HepG2 (cell line): ENCODE results near the gene TAF6. TPM values are rescaled to one million over a fixed set of nuclear protein-coding genes. Genes with fewer than 3 reads are reported as not detected.

Experiments
- ATF7 ChIP-seq, 2 experiments: fragments of 450-650 bp in 1 of 2; sonication (generic) in 1 of 2; formaldehyde crosslinking in 1 of 2; IDR thresholded peaks; 2 replicates each; pipeline versions ENCODE4 v1.4.0 to v1.6.1; 2016 to 2020; ENCODE audit warnings: antibody characterized with exemption in 1 of 2, mild to moderate bottlenecking in 1 of 2, missing genetic modification reagents in 1 of 2
- CBFB ChIP-seq: sonication (generic); formaldehyde crosslinking; IDR thresholded peaks from 2 replicates; pipeline ENCODE4 v1.4.0; 2020; ENCODE audit warnings: missing genetic modification reagents
- DNMT3B ChIP-seq: conservative IDR thresholded peaks from 2 replicates; pipeline ENCODE4 v1.6.1; 2016; ENCODE audit warnings: missing biosample characterization, control low read depth
- ELF3 ChIP-seq: IDR thresholded peaks from 2 replicates; pipeline ENCODE4 v1.6.1; 2016; ENCODE audit warnings: missing genetic modification reagents, missing compliant biosample characterization
- GATAD2A ChIP-seq: IDR thresholded peaks from 2 replicates; pipeline ENCODE4 v1.6.1; 2016
- GMEB2 ChIP-seq: IDR thresholded peaks from 2 replicates; pipeline ENCODE4 v1.6.1; 2016; ENCODE audit warnings: missing biosample characterization, missing genetic modification reagents, low read depth
- HHEX ChIP-seq: IDR thresholded peaks from 2 replicates; pipeline ENCODE4 v1.6.1; 2016; ENCODE audit warnings: control low read depth
- HNF1B ChIP-seq: sonication (generic); formaldehyde crosslinking; IDR thresholded peaks from 2 replicates; pipeline ENCODE4 v1.5.1; 2020; ENCODE audit warnings: mild to moderate bottlenecking, moderate library complexity, missing genetic modification reagents
- HNRNPK ChIP-seq: fragments of 200-400 bp; formaldehyde crosslinking; IDR thresholded peaks from 2 replicates; pipeline ENCODE4 v1.6.1; 2018; ENCODE audit warnings: low read length, low read depth, moderate library complexity, mild to moderate bottlenecking; ENCODE audit not compliant: poor library complexity, severe bottlenecking
- IRF2 ChIP-seq: IDR thresholded peaks from 2 replicates; pipeline ENCODE4 v1.6.1; 2018; ENCODE audit warnings: missing genetic modification reagents, missing compliant biosample characterization
- JUNB ChIP-seq: sonication (generic); formaldehyde crosslinking; IDR thresholded peaks from 2 replicates; pipeline ENCODE4 v1.8.0; 2022; ENCODE audit warnings: missing genetic modification reagents, mild to moderate bottlenecking, borderline replicate concordance
- KDM6A ChIP-seq: IDR thresholded peaks from 2 replicates; pipeline ENCODE4 v1.6.1; 2016; ENCODE audit warnings: low read depth
- MEF2D ChIP-seq: sonication (generic); formaldehyde crosslinking; IDR thresholded peaks from 2 replicates; pipeline ENCODE4 v1.5.1; 2020; ENCODE audit warnings: mild to moderate bottlenecking, missing genetic modification reagents
- MEIS2 ChIP-seq: sonication (generic); formaldehyde crosslinking; IDR thresholded peaks from 2 replicates; pipeline ENCODE4 v1.9.0; 2021; ENCODE audit warnings: mild to moderate bottlenecking, missing genetic modification reagents
- MYC ChIP-seq: sonication (generic); formaldehyde crosslinking; IDR thresholded peaks from 2 replicates; pipeline ENCODE4 v1.9.0; 2021; ENCODE audit warnings: missing genetic modification reagents, borderline replicate concordance
- NCOA2 ChIP-seq: sonication (generic); formaldehyde crosslinking; IDR thresholded peaks from 2 replicates; pipeline ENCODE4 v1.8.0; 2022; ENCODE audit warnings: inconsistent platforms
- NR2F6 ChIP-seq, 2 experiments: IDR thresholded peaks; 2 replicates each; pipeline ENCODE4 v1.6.1; 2016; ENCODE audit warnings: antibody characterized with exemption in 1 of 2, mild to moderate bottlenecking in 1 of 2
- POGK ChIP-seq: sonication (generic); formaldehyde crosslinking; conservative IDR thresholded peaks from 2 replicates; pipeline ENCODE4 v1.8.0; 2022; ENCODE audit warnings: mild to moderate bottlenecking, moderate library complexity, missing genetic modification reagents
- RARA ChIP-seq: IDR thresholded peaks from 2 replicates; pipeline ENCODE4 v1.6.1; 2016; ENCODE audit warnings: missing genetic modification reagents, missing compliant biosample characterization
- RNF2 ChIP-seq: fragments of 450-650 bp; conservative IDR thresholded peaks from 2 replicates; pipeline ENCODE4 v1.6.1; 2016; ENCODE audit warnings: low read depth
- RXRB ChIP-seq: IDR thresholded peaks from 2 replicates; pipeline ENCODE4 v1.6.1; 2016; ENCODE audit warnings: borderline replicate concordance, missing genetic modification reagents, missing compliant biosample characterization
- SIN3A ChIP-seq: IDR thresholded peaks from 2 replicates; pipeline ENCODE4 v1.6.1; 2011; ENCODE audit warnings: low read depth, mild to moderate bottlenecking, control low read depth, low read length, borderline replicate concordance
- TBX2 ChIP-seq: sonication (generic); formaldehyde crosslinking; IDR thresholded peaks from 2 replicates; pipeline ENCODE4 v1.5.0; 2020; ENCODE audit warnings: missing genetic modification reagents, mild to moderate bottlenecking, borderline replicate concordance
- YEATS2 ChIP-seq: sonication (generic); formaldehyde crosslinking; IDR thresholded peaks from 2 replicates; pipeline ENCODE4 v1.4.0; 2020; ENCODE audit warnings: missing genetic modification reagents, borderline replicate concordance
- ZNF20 ChIP-seq: sonication (generic); formaldehyde crosslinking; IDR thresholded peaks from 2 replicates; pipeline ENCODE4 v1.4.0; 2020; ENCODE audit warnings: mild to moderate bottlenecking, moderate library complexity, missing genetic modification reagents
- ZNF263 ChIP-seq: sonication (generic); formaldehyde crosslinking; IDR thresholded peaks from 2 replicates; pipeline ENCODE4 v1.4.0; 2020; ENCODE audit warnings: missing genetic modification reagents
- polyA plus RNA-seq, 8 experiments: library from polyadenylated mRNA; depleted of rRNA in 3 of 8; stranded (reverse) in 7 of 8; unstranded in 1 of 8; fragments of >200 nt; fragmentation: Illumina TruSeq in 4 of 8; extraction: Trizol in 4 of 8; gene quantifications; 2 replicates each; pipeline versions ENCODE4 v1.2.1 to v1.2.3, GENCODE V29; 2011 to 2016; ENCODE audit warnings: low read depth in 4 of 8, missing spikeins in 1 of 8, mixed read lengths in 1 of 8; ENCODE audit not compliant: insufficient read depth in 1 of 8
- total RNA-seq, 5 experiments: library from RNA; depleted of rRNA; stranded (reverse); fragments of >200 nt; fragmentation: Illumina TruSeq; extraction: Trizol; gene quantifications; 2 replicates each; pipeline ENCODE4 v1.2.3, GENCODE V29; 2016; ENCODE audit warnings: low read depth in 1 of 5

The TAF6 gene
- total and polyA plus RNA-seq, 2 of the 13 experiments (the other 11 are each of a cell fraction or from before 2014, with no cell fraction given) = 12.9 to 18.8 TPM

GRCh38 chr7:100157334-100158228 lies 38.4 kb upstream of the TAF6 start (continued):
- TF ChIP-seq RXRB (CRISPR knock-in tag) (peak; percentile 74; the same call in 1 of the 2 replicates), ATF7 (IDR thresholded peaks at IDR 0.05) (peak; percentile 89), ATF7 (CRISPR knock-in tag; IDR thresholded peaks at IDR 0.05) (peak; percentile 95), ZNF20 (CRISPR knock-in tag) (no peak), TBX2 (CRISPR knock-in tag) (peak; percentile 69; the same call in 1 of the 2 replicates), DNMT3B (CRISPR knock-in tag) (no peak), IRF2 (CRISPR knock-in tag) (no peak), ZNF263 (CRISPR knock-in tag) (no peak), HHEX (peak; percentile 30; the same call in 1 of the 2 replicates), ELF3 (CRISPR knock-in tag) (0 out of 2 replicates have a peak, but pooled peaks have one; percentile 12), CBFB (CRISPR knock-in tag) (no peak), YEATS2 (peak; percentile 18; the same call in 1 of the 2 replicates), RNF2 (no peak), KDM6A (CRISPR knock-in tag) (peak; percentile 43; the same call in 1 of the 2 replicates), POGK (CRISPR knock-in tag) (0 out of 2 replicates have a peak, but pooled peaks have one; percentile 2), GMEB2 (CRISPR knock-in tag) (no peak), RARA (CRISPR knock-in tag) (peak; percentile 89), MYC (peak; percentile 17; the same call in 1 of the 2 replicates), HNRNPK (no peak), MEIS2 (CRISPR knock-in tag) (peak; percentile 69; the same call in 1 of the 2 replicates), NCOA2 (CRISPR knock-in tag) (peak; percentile 73), SIN3A (peak; percentile 31; the same call in 1 of the 2 replicates), HNF1B (CRISPR knock-in tag) (peak; percentile 34; the same call in 1 of the 2 replicates), MEF2D (CRISPR knock-in tag) (0 out of 2 replicates have a peak, but pooled peaks have one; percentile 28), GATAD2A (CRISPR knock-in tag) (peak; percentile 36), JUNB (CRISPR knock-in tag) (no peak; the same call in 1 of the 2 replicates), NR2F6 (IDR thresholded peaks at IDR 0.05) (peak; percentile 94), NR2F6 (CRISPR knock-in tag; IDR thresholded peaks at IDR 0.05) (peak; percentile 96)
